Stimulated activated CD4-positive, alpha-beta T cell treated with anti-CD3 and anti-CD28 coated beads, Interleukin-12 subunit alpha, Interleukin-12 subunit beta, amount 100 ng/mL, for 24 hours (primary cell): ENCODE data around the gene PTPRN2.
"Not testable (repeated sequence)": the region's sequence is repeated elsewhere in the genome, so short reads cannot be mapped to it uniquely, and the experiment has no call there.

Experiments used
- DNase-seq, 2 experiments: peaks; one replicate each; pipeline ENCODE4 v3.0.0-alpha.2; 2020; ENCODE audit warnings: low read depth in 2 of 2

The PTPRN2 gene

DNA sequence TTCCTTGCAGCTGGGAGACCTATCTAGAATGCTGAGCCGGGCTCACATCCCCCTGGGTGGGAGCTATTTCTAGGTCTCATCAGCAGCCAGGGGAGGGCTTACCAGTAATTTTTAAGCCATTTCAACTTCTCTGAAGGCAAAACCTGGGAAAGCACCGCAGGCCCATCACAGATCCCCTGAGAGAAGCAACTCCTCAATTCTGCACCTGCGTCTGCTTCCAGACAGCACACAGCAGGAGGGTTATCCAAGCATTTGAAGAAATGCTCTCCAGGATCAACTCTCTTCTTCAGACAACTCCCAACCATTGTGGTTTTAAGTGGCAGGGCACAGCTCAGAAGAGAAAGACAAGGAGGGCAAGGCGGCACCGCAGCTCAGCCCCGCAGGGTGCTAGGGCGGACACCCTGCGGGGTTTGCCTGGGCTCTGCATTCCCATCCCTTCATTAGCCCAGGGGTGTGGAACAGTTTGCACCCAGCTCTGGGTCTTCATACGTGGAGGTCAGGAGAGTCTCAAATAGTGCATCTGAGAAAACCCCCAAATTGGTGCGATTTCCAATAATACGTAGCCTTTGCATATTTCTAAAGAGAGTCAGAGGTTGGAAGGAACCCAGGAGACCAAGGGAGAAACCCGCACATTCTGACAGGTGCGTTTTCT, 632.1 kb downstream of the PTPRN2 start:
- DNase-seq = no peak

DNA sequence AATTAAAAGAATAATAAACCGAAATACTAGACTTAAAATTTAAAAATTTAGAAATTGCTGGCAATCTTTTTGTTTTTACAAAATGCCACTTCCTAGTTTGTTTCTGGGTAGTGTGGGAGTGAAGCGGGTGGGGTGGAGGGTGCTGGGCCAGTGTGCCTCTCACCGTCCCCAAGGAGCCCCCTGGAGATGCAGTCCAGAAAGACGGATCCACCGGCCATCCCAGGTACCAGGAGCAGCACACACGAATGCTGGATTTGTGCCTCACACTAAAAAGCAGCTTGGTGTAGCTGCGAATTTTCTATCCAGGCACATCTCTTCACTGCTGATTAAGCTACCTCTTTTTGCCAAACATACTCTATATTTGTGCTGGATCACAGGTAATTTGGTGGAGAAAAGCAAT, 632.7 kb downstream of the PTPRN2 start:
- no peak for DNase-seq

DNA sequence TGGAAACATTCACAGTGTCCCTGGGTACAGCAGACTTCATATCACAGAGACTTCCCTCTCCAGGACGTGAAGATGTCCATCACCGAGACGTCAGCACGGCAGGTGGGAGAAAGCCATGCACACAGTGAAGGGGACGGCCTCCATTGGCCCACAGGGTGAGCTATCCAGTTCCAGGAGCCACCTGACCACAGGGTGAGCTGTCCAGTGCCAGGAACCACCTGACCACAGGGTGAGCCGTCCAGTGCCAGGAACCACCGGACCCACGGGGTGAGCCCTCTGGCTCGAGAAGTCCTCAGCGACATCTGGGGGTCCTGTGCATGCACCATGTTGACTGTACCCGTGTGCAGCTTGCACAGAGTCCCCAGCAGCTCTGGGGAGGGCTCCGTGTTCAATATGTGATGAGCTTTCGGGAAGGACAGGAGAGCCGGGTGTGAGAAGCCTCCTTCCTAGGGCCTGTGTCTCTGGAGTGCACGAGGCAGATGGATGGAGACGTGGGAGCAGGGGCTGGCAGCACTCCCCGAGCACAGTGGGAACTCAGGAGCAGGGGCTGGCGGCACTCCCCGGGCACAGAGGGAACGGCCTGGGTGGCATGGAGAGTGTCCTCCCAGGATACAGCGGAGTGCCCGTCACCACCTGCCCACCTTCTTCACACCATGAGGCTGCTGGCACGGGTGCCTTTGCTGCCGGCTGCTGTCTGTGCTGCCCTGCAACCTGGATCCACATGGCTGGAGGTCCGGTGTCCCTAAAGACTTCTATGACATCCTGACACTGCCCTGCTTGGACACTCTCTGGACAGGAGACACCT, 634.6 kb downstream of the PTPRN2 start:
- DNase-seq = no peak

DNA sequence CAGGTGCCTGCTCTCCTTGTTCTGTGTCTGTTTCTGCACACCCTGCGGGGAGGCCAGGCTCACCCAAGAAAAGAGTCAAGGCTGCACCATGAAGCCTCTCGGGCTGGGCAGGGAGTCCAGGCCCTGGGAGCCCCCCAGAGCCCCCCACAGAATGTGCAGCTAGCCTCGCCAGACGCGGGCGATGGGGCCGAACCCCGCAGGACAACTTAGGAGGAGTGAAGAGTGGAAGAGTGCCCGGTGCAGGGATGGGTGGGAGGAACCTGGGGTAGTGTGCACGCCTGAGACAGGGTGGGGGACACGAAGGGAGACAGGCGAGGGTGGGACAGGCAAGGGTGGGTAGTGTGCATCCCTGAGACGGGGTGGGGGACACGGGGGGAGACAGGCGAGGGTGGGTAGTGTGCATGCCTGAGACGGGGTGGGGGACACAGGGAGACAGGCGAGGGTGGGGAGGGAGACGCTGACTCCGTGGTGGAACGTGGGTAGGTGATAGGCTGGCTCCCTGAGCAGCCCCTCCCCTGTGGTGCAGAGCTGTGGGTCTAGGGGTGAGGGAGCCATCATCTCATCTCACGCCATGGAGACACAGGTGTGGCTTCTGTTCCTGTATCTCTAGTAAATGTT, 635.5 kb downstream of the PTPRN2 start:
- no peak for DNase-seq

DNA sequence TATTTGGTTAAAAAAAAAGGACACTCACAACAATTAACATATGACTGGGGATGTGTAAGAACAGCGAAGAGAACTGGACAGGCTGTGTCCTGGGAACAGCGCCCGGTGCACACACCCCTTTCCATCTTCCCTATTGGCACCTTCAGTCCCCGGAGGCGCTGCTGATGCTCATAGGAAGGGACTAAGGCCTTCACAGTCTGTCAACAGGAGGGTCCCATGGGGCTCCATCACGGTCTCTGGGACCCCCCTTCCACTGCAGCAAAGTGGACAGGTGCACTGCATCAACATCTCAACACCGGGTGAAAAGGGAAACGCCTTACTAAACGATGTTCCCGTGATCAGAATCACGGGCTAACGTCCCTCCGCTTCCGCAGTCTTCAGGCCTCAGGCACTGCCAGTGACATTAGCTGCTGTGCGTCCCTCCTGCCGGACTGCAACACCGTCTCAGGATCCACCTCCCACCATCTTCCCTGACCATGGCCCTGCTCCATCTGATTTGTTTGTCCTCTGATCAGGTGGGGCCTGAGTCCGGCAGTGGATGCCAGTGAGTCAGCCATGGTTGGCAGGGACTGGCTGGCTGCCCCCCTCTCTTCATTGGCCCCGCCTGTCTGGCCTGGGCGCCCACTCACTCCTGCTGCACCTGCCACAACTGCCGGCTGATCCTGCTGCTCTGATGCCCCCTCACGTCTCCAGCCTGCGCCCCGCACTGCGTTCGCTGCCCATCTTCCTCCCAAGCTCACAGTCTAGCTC, 636.1 kb downstream of the PTPRN2 start:
- DNase-seq = no peak

DNA sequence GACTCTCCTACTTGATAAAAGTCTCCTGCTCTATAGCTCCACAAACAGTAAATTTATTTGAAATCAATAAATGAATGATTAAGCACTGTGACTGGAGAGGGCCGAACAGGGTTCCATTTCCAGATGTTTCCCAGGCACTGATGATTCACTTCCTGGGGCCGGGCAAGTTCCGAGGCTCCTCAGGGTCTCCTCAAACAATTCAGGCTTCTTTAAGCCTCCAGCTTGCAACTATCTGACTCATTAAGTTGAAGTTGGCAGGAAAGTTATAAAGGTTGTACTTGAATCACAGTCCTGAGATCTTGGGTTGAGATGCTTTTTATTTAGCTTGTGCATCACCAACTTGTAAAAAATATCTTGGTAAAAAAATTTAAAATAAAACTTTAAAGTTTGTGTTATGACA, 637.9 kb downstream of the PTPRN2 start:
- no peak for DNase-seq

DNA sequence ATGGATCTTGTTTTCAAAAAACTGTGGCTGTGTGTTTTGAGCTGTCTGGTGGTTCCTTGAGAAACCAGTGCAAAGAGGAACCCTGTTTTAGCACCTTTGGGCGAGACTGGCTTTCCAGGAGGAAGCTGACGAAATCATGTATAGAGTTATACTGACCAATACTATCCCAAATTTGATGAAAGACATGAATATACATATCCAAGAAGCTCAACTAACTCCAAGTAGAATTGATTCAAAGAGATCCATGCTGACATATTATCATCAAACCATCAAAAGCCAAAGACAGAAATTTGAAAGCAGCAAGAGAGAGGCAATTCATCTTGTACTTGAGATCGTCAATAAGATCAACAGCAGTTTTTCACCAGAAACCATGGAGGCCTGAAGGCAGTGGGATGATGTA, 640.1 kb downstream of the PTPRN2 start:
- DNase-seq = no peak

DNA sequence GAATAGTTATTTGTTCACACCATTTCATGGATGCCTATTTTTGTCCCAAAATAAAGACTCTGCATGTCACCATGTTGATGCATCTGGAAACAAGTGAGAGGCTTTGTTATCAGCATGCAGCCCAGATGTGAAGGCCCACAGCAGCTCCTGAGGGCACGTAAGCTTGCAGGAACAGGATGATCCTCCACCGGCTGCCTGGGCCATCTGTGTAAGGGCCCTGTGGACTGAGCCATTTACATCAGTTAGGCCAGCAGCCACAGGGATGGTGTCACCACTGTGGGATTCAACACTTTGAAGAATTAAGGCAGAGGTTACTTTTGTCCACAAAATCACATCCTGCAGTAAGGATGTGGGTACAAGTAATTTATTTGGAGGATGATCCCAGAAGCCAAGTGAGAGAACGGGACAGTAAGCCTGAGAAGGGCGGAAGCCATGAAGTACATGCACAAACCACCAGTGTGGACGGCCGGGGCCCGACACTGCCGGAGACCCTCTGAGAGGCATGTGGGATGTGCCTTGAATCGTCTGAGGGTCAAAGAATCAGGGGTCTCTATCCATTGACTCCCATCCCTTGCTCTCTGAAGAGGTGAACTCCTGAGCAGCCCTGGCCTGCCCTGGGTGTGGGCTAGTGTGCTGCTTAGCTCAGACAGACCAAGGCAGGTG, 641.1 kb downstream of the PTPRN2 start:
- DNase-seq = no peak

DNA sequence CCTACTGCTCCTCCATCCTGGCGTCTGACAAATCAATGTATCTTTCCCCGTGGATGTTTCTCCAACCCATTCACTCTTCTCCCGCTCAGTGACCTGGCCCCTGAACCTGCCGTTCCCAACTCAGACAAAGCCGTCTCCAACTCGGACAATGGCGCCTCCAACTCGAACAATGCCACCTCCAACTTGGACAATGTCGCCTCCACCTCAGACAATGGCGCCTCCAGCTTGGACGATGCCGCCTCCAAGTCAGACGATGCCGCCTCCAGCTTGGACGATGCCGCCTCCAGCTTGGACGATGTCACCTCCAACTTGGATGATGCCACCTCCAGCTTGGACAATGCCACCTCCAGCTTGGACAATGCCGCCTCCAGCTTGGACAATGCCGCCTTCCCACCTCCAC, 642.2 kb downstream of the PTPRN2 start:
- no peak for DNase-seq

DNA sequence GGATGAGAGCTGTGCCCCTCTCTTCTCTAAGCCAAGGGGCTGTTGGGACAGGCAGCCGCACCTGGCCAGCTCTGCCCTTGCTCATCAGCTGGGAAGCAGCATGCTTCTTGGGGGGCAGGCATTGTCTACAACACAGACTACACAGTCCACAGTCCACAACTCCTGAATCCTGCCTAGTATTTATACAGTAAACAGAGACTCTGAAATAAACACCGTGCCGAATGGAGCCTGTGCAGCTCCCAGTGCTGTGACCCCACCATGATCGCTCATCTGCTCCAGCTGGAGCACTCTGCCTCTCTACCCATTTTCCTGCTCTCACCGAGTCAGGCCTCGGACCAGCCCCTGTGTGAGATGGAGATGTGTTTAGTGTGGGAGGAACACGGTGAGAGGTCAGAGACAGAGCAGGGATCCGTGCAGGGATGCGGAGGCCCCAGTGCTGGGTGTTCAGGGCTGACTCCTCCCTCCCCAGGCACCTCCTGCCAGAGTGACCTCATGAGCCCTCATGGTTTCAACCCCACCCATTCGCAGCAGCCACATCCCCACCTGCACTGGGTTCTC, 642.8 kb downstream of the PTPRN2 start:
- no peak for DNase-seq

DNA sequence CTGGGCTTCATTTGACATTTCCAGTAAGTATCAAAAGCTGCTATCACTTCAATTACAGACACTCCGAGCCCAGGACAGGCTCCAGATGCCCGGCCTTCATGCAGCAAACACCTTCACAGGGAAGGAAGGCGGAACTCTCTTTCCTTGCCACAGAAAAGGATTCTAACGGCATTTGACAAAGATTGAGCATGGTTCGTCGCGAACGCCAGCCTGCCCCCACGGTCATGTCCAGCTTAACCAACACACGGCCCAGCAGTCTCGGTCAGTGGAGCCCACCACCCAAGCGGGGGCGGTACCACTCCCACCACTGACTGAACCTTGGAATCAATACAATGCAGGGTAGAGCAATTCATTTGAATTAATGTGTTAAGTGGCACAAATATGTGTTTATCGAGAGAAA, 643.6 kb downstream of the PTPRN2 start:
- no peak for DNase-seq

DNA sequence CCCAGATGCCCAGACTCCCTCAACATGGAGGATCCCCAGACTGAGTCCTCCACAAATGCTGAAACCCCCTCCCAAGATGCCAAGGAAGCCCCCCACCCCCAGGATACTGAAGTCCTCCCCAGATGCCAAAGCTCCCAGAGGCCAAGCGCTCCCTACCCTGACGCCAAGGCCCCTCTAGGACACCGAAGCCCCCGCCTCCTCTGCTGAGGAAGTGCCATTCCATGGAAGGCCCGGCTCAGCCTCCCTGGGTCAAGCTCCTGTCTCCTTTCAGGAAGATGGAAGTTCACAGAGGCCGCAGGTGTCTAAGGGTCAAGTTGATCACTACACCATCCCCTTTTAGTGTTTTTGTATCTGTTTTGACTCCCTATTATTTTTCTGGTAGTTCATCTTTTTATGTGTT, 644.1 kb downstream of the PTPRN2 start:
- DNase-seq = no peak

DNA sequence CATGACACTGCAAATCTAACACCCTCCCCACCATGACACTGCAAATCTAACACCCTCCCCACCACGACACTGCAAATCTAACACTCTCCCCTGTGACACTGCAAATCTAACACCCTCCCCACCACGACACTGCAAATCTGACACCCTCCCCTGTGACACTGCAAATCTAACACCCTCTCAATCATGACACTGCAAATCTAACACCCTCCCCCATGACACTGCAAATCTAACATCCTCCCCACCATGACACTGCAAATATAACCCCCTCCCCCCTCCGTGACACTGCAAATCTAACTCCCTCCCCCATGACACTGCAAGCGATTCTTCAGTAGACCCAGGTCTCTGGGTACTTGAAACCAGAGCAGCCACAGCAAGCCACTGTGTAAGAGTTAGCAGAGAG, 646.4 kb downstream of the PTPRN2 start:
- DNase-seq = no peak

DNA sequence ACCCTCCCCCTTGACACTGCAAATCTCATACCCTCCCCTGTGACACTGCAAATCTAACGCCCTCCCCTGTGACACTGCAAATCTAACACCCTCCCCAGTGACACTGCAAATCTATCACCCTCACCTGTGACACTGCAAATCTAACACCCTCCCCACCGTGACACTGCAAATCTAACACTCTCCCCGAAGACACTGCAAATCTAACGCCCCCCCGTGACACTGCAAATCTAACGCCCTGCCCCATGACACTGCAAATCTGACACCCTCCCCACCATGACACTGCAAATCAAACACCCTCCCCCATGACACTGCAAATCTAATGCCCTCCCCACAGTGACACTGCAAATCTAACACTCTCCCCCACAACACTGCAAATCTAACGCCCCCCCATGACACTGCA, 647.1 kb downstream of the PTPRN2 start:
- no peak for DNase-seq

DNA sequence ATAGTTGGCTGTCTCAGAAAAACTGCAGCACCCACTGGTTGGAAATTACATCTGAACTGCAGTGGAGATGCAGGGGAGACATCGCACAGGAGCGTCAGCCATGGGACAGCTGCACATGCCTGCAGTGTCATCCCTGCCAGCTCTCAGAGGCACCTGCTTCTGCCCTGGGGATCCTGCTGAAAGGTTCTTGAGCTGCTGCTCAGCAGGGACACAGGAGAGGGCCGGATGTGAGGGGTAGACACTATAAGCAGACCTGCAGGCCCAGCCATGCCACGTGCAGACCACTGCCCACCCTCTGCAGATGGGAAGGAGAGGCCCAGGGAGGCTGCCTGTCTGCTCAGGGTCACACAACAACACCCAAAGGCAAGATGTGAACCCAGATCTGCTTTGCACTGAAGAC, 649.4 kb downstream of the PTPRN2 start:
- DNase-seq = no peak

DNA sequence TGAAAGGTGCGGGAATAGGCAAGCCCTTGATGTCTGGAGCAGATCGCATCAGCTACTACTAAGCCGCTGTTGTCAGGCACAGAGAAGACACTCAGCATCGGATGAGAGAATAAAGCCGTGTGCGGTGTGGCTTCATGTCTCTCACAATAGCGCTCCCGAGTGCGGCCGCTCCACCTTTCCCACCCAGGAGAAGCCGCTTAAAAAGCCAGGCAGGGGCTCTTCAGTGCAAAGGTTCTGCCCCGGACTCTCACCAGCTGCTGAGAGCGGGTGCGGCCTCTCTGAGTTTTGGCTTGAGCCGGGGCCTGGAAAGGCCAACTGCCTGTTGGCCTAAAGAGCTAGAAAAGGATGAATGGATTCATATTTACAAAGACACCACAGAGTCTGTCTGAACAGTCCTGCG, 650.2 kb downstream of the PTPRN2 start:
- DNase-seq = no peak

DNA sequence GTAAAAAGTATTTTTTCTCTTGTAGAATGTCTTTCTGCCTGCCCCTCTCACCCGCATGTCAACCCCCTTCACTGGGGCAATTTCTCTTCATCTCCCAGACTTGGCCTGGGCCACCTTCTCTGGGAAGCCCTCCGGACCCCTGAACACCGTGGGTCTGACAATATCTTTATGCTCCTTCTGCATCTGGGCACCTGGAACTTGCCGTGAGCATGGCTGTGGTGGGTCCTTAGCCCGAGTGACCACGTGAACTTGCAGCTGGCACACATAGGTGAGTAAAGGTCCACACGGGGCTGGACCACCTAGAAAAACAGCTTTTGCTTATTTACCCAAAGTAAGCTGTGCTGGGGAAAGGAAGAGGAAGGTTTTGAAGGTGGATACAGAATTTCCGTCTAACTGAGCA, 650.6 kb downstream of the PTPRN2 start:
- no peak for DNase-seq

DNA sequence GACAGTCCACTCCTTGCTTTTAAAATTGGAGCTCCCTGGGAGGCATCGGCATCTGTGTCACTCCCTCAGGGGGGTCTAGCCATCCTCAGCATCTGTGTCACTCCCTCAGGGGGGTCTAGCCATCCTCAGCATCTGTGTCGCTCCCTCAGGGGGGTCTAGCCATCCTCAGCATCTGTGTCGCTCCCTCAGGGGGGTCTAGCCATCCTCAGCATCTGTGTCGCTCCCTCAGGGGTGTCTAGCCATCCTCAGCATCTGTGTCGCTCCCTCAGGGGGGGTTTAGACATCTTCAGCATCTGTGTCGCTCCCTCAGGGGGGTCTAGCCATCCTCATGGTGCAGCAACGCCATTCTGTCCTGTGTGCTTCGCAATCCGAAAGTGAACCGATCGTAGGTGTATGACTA, 651.9 kb downstream of the PTPRN2 start:
- DNase-seq = not testable (repeated sequence)

DNA sequence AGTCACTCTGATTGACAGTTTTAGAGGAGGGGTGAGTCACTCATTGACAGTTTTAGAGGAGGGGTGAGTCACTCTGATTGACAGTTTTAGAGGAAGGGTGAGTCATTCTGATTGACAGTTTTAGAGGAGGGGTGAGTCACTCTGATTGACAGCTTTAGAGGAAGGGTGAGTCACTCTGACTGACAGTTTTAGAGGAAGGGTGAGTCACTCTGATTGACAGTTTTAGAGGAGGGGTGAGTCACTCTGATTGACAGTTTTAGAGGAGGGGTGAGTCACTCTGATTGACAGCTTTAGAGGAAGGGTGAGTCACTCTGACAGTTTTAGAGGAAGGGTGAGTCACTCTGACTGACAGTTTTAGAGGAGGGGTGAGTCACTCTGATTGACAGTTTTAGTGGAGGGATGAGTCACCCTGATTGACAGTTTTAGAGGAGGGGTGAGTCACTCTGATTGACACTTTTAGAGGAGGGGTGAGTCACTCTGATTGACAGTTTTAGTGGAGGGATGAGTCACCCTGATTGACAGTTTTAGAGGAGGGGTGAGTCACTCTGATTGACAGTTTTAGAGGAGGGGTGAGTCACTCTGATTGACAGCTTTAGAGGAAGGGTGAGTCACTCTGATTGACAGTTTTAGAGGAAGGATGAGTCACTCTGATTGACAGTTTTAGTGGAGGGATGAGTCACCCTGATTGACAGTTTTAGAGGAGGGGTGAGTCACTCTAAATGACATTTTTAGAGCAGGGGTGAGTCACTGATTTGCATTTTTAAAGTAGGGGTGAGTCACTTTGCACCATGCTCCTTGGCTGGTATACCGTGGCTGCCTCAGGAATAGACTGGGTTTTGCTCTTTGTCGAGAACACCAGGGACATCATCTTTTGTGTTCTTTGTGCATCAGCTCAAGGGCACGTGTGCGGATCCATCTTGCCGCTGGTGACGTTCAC, 654.1 kb downstream of the PTPRN2 start:
- not testable (repeated sequence) for DNase-seq

DNA sequence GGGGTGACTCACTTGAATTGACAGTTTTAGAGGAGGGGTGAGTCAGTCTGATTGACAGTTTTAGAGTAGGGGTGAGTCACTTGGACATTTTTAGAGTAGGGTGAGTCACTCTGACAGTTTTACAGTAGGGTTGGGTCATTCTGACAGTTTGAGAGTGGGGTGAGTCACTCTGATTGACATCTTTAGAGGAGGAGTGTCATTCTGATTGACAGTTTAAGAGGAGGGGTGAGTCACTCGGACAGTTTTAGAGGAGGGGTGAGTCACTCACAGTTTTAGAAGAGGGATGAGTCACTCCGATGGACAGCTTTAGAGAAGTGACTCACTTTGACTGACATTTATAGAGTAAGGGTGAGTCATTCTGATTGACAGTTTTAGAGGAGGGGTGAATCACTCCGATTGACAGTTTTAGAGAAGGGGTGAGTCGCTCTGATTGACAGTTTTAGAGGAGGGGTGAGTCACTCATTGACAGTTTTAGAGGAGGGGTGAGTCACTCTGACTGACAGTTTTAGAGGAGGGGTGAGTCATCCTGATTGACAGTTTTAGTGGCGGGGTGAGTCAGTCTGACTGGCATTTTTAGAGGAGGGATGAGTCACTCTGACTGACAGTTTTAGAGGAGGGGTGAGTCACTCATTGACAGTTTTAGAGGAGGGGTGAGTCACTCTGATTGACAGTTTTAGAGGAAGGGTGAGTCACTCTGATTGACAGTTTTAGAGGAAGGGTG, 655.0 kb downstream of the PTPRN2 start:
- no peak for DNase-seq
